Regular cardiac myocyte (primary cell): ENCODE measurements around the gene TSR2. TPM values are rescaled to one million over a fixed set of nuclear protein-coding genes. Genes with fewer than 3 reads are reported as not detected.

Experiments
- total RNA-seq: library from RNA; depleted of rRNA; stranded (reverse); fragments of >200 nt; gene quantifications from 2 replicates; pipeline ENCODE4 v1.2.3, GENCODE V29; 2014

TSR2 gene
- total RNA-seq = 10.4 and 19.2 TPM in 2 replicates

GRCh38 chrX:54439960-54440871, at the start of gene TSR2:
TSS of gene TSR2 (plus strand) at chrX:54440404. CDS start at chrX:54440422, 18 bp downstream.

Other genes with a start within 250 kb of the TSR2 start
- 0.38 and 1.1 TPM in 2 replicates for gene WNK3, start 82.4 kb upstream of the TSR2 start, total RNA-seq
- 2.0 and 4.6 TPM in 2 replicates for gene FGD1, start 55.8 kb downstream of the TSR2 start, total RNA-seq
- 19.7 and 44.9 TPM in 2 replicates for gene GNL3L, start 89.8 kb downstream of the TSR2 start, total RNA-seq